Naive B cell (primary cell): ENCODE data around the gene STK38. TPM values are rescaled to one million over a fixed set of nuclear protein-coding genes. Genes with fewer than 3 reads are reported as not detected.
A peak's percentile ranks its signal among the peaks of the same experiment; 100 is the strongest.
"Not testable (repeated sequence)": the region's sequence is repeated elsewhere in the genome, so short reads cannot be mapped to it uniquely, and the experiment has no call there.

ENCODE experiments used
- ATAC-seq, 2 donors: fragments of 150-1000 bp; cut with Tn5 transposase; 2 replicates each; pipeline ENCODE4 v1.10.0; 2021; ENCODE audit warnings: low read depth in 2 of 2, mild to moderate bottlenecking in 2 of 2, moderate library complexity in 2 of 2
- DNase-seq: peaks from one replicate; pipeline ENCODE4 v3.0.0; 2022
- H3K27ac Mint-ChIP-seq, 6 donors: one replicate each; pipeline ENCODE4 v1.8.0; 2020 to 2022; ENCODE audit warnings: mild to moderate bottlenecking in 6 of 6, mixed read lengths in 6 of 6, moderate library complexity in 5 of 6, inconsistent platforms in 2 of 6
- H3K27me3 Mint-ChIP-seq, 3 donors: one replicate each; pipeline ENCODE4 v1.8.0; 2021 to 2022; ENCODE audit warnings: mixed read lengths in 3 of 3, mild to moderate bottlenecking in 1 of 3
- H3K36me3 Mint-ChIP-seq, 2 donors: one replicate each; pipeline ENCODE4 v1.8.0; 2020 to 2022; ENCODE audit warnings: mixed read lengths in 2 of 2, inconsistent platforms in 1 of 2, mild to moderate bottlenecking in 1 of 2
- H3K4me1 Mint-ChIP-seq, 3 donors: one replicate each; pipeline ENCODE4 v1.8.0; 2020 to 2022; ENCODE audit warnings: mixed read lengths in 3 of 3, inconsistent platforms in 1 of 3, mild to moderate bottlenecking in 1 of 3, moderate library complexity in 1 of 3
- H3K4me3 Mint-ChIP-seq, 8 donors: one replicate each; pipeline ENCODE4 v1.8.0; 2020 to 2022; ENCODE audit warnings: mild to moderate bottlenecking in 8 of 8, mixed read lengths in 8 of 8, moderate library complexity in 8 of 8, inconsistent platforms in 2 of 8
- H3K9me3 Mint-ChIP-seq, 7 donors: one replicate each; pipeline ENCODE4 v1.8.0; 2020 to 2022; ENCODE audit warnings: mixed read lengths in 7 of 7, mild to moderate bottlenecking in 5 of 7, inconsistent platforms in 2 of 7, moderate library complexity in 1 of 7
- polyA plus RNA-seq, 6 donors: library from polyadenylated mRNA; unstranded; fragments of 300-500 nt; fragmentation: Illumina TruSeq; gene quantifications; one replicate each; pipeline ENCODE4 v1.2.3, GENCODE V29; 2021; ENCODE audit warnings: low read depth in 6 of 6

The STK38 gene
- polyA plus RNA-seq, 6 donors from 2014 or later = 16.8 to 57.7 (median 36.3) TPM

DNA sequence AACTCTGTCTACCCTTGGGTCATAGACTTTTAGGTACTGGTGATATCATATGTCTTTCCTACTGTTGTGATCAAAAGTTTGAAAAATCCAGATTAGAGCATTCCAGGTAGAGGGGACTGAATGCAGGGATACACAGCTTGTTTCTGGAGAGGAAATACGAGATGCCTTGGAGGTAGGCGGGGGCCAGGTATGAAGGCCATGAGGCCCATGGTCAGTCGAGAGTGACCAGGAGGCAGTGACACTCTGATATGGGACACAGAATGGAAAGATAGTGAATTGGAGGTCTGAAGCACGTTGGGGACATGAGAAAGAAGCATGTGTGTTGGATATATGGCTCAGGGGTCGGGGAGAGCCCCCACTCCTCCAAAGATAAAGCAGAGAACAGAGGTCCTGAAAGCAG is 30.8 kb upstream of the STK38 start:
- peaks cover 0 to 2% (median 0%) of the 10 kb centered on the region in 7 donors for H3K9me3 Mint-ChIP-seq
- peaks cover 2 to 8% (median 7%) of the 10 kb centered on the region in 3 donors for H3K4me1 Mint-ChIP-seq
- DNase-seq (no peak), ATAC-seq (no peak)
- H3K4me3 Mint-ChIP-seq = no peak overlapping the region
- H3K36me3 Mint-ChIP-seq = no peaks in the 10 kb centered on the region
- H3K27ac Mint-ChIP-seq = peak overlapping the region in 2 of 6 donors; percentile 37 to 76
- H3K27me3 Mint-ChIP-seq = no peaks in the 10 kb centered on the region

DNA sequence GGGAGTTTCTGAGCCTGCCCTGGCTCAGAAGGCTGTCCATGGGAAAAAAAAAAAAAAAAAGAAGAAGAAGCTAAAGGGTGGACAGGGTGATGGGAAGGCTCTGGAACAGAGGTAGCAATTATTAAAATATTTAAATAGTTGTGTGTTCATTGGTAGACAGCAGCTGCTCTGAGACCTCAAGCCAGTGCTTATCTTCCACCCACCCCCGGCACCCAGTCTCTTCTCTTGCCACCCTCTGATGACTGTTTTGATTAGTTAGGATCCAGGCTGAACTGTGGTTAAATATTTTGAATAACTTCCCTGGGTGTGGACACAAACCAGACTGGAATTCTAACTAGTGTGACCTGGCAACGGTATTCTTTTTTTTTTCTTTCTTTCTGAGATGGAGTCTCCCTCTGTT is 30.0 kb upstream of the STK38 start:
- peaks cover 0 to 2% (median 0%) of the 10 kb centered on the region in 7 donors for H3K9me3 Mint-ChIP-seq
- H3K4me1 Mint-ChIP-seq = peaks cover 2 to 8% (median 7%) of the 10 kb centered on the region in 3 donors
- H3K4me3 Mint-ChIP-seq = no peak overlapping the region
- no peak for DNase-seq
- H3K27me3 Mint-ChIP-seq = no peaks in the 10 kb centered on the region
- H3K27ac Mint-ChIP-seq = no peak overlapping the region
- H3K36me3 Mint-ChIP-seq = no peaks in the 10 kb centered on the region
- ATAC-seq = no peak

DNA sequence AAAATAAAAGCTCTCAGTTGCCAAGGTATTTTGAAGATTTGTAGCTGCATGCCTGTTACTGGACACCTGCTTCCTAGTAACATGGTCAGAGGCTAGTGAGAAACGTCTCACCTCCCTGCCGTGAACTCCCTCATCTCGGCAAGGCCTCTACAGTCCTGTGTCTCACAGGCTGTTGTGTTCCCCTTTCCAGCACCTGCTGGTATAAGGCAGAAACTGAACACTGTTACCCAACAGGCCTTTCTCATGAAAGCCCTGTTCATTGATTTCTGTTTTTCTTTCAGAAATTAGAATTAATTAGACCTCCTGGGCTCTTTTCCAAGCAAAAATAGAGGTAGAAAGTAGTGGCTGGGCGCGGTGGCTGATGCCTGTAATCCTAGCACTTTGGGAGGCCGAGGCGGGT is 29.3 kb upstream of the STK38 start:
- Mint-ChIP-seq H3K4me1 (peaks cover 4 to 8% (median 7%) of the 10 kb centered on the region in 3 donors), H3K27me3 (no peaks in the 10 kb centered on the region), H3K36me3 (no peaks in the 10 kb centered on the region), H3K27ac (peak overlapping the region in 1 of 6 donors; percentile 2), H3K9me3 (peaks cover 0 to 2% (median 0%) of the 10 kb centered on the region in 7 donors), H3K4me3 (no peak overlapping the region)
- no peak for ATAC-seq
- DNase-seq = no peak

DNA sequence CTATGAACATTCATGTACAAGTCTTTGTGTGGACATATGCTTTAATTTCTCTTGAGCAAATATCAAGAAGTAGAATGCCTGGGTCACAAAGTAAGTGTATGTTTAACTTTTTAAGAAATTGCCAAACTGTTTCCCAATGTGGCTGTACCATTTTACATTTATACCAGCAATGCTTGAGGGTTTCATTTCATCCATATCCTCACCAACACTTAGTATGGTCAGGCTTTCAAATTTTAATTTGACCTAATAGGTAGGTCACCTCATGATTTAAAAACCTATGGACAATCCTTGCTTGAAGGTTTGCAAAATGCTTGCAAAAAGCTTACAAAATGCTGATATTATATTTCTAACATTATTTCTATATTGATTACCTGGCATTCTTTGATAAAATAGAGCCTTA is 27.4 kb upstream of the STK38 start:
- Mint-ChIP-seq H3K4me1 (peaks cover 7 to 14% (median 8%) of the 10 kb centered on the region in 3 donors), H3K27me3 (no peaks in the 10 kb centered on the region), H3K27ac (no peak overlapping the region), H3K36me3 (no peaks in the 10 kb centered on the region), H3K4me3 (no peak overlapping the region), H3K9me3 (peaks cover 0 to 2% (median 0%) of the 10 kb centered on the region in 7 donors)
- ATAC-seq (no peak), DNase-seq (no peak)

DNA sequence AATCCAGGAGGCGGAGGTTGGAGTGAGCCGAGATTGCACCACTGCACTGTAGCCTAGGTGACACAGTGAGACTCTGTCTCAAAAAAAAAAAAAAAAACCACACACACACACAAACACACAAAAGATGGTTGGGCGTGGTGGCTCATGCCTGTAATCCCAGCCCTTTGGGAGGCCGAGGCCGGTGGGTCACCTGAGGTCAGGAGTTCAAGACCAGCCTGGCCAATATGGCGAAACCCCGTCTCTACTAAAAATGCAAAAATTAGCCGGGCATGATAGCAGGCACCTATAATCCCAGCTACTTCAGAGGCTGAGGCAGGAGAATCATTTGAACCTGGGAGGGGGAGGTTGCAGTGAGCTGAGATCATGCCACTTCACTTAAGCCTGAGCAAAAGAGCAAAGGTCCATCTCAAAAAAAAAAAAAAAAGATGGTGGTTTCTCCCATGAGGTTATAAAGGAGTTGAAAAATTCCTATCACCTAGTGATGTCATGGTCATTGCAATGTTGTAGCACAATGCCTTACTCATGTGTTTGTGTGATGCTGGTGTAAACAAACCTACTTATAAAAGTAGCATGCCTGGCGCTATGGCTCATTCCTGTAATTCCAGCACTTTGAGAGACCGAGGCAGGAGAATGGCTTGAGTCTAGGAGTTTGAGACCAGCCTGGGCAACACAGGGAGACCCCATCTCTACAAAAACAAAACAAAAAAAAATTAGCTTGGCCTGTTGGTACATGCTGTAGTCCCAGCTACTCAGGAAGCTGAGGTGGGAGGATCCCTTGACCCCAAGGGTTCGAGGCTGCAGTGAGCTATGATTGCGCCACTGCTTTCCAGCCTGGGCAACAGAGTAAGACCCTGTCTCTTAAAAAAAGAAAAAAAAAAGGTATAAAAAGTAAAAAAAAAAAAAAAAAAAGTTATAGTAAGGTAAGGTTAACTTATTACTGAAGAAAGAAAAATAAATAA is 25.4 kb upstream of the STK38 start:
- ATAC-seq, H3K36me3 Mint-ChIP-seq, DNase-seq, H3K4me3 Mint-ChIP-seq, H3K9me3 Mint-ChIP-seq, H3K27me3 Mint-ChIP-seq, H3K27ac Mint-ChIP-seq: not testable (repeated sequence)
- peaks cover 0 to 12% (median 0%) of the 10 kb centered on the region in 3 donors for H3K4me1 Mint-ChIP-seq

DNA sequence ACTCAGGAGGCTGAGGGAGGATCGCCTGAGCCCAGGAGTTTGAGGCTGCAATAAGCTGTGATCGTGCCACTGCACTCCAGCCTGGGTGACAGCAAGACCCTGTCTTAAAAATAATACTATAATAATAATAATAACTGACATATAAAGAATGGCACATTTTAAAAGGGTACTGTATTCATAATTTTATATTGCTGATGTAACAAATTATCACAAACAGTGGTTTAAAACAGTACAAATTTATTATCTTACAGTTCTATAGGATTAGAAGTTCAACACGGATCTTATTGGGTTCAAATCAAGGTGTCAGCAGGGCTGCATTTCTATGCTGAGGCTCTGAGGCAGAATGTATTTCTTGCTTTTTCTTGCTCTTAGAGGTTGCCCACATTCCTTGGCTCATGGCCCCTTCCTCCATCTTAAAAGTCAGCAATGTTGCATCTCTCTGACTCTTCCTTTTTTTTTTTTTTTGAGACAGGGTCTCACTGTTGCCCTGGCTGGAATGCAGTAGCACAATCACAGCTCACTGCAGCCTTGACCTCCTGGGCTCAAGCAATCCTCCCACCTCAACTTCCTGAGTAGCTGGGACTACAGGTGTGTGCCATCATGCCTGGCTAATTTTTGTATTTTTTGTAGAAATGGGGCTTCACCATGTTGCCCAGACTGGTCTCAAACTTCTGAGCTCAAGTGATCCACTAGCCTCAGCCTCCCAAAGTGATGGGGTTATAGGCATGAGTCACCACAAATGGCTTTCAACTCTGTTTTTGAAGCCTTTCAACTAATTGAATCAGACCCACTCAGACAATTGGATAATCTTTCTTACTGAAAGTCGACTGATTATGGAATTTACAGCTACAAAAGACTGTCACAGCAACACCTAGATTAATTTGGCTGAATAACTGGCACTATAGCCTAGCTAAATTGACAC is 24.1 kb upstream of the STK38 start:
- no peak for DNase-seq

DNA sequence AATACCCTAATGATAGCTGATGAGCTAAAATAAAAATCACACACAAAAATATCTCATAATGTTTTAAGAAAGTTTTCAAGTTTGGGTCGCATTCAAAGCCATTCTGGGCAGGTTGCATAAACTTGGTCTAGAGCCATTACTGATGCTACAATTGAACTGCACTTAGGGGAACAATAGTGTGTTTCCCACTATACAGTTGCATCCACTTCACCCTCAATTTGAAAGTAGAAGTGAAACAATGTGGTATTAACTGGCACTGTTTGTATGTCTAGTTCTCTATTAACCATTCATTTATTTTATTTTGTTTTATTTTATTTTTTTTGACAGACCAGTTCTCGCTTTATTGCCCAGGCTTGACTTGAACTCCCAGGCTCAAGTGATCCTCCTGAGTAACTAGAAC is 23.0 kb upstream of the STK38 start:
- Mint-ChIP-seq H3K27ac (no peak overlapping the region), H3K4me1 (peaks cover 0 to 12% (median 0%) of the 10 kb centered on the region in 3 donors), H3K9me3 (peaks cover 0 to 2% (median 0%) of the 10 kb centered on the region in 7 donors), H3K36me3 (no peaks in the 10 kb centered on the region), H3K4me3 (no peak overlapping the region), H3K27me3 (no peaks in the 10 kb centered on the region)
- DNase-seq (no peak), ATAC-seq (peak; percentile 81 to 82)

More for the DNA sequence above, 24.1 kb upstream of the STK38 start:
- Mint-ChIP-seq H3K9me3 (peaks cover 0 to 2% (median 0%) of the 10 kb centered on the region in 7 donors), H3K36me3 (no peaks in the 10 kb centered on the region), H3K27me3 (no peaks in the 10 kb centered on the region), H3K4me1 (peaks cover 0 to 12% (median 0%) of the 10 kb centered on the region in 3 donors), H3K4me3 (no peak overlapping the region), H3K27ac (no peak overlapping the region)
- no peak for ATAC-seq

DNA sequence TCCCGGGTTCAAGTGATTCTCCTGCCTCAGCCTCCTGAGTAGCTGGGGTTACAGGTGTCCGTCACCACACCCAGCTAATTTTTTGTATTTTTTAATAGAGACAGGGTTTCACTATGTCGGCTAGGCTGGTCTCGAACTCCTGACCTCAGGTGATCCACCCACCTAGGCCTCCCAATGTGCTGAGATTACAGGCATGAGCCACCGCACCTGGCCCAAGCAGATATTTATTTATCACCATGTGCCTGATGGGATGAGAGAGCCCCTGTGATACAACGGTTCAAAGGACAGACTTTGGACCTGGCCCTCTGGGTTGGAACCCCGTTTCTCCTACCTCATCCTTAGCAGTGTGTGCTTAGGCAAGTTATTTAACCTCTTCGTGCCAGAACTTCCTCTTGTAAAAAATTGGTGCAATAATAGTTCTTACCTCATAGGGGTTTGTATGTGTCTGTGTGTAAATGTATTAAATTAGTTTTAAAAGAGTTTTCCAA is 19.2 kb upstream of the STK38 start:
- no peak overlapping the region for H3K27ac Mint-ChIP-seq
- H3K4me1 Mint-ChIP-seq = peaks cover 0 to 9% (median 4%) of the 10 kb centered on the region in 3 donors
- no peaks in the 10 kb centered on the region for H3K9me3 Mint-ChIP-seq
- no peak for DNase-seq
- no peak overlapping the region for H3K4me3 Mint-ChIP-seq
- ATAC-seq = no peak
- no peaks in the 10 kb centered on the region for H3K27me3 Mint-ChIP-seq
- no peaks in the 10 kb centered on the region for H3K36me3 Mint-ChIP-seq

DNA sequence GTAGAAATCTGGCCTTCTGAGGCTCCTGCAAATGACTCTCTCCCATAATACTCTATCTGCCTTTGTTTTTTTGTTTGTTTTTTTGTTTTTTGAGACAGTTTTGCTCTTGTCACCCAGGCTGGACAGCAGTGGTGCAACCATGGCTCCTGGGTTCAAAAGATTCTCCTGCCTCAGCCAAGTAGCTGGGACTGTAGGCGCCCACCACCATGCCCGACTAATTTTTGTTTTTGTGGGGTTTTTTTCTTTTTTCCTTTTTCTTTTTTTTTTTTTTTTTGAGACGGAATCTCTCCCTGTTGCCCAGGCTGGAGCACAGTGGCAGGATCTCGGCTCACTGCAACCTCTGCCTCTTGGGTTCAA is 16.6 kb upstream of the STK38 start:
- no peak overlapping the region for H3K4me3 Mint-ChIP-seq

DNA sequence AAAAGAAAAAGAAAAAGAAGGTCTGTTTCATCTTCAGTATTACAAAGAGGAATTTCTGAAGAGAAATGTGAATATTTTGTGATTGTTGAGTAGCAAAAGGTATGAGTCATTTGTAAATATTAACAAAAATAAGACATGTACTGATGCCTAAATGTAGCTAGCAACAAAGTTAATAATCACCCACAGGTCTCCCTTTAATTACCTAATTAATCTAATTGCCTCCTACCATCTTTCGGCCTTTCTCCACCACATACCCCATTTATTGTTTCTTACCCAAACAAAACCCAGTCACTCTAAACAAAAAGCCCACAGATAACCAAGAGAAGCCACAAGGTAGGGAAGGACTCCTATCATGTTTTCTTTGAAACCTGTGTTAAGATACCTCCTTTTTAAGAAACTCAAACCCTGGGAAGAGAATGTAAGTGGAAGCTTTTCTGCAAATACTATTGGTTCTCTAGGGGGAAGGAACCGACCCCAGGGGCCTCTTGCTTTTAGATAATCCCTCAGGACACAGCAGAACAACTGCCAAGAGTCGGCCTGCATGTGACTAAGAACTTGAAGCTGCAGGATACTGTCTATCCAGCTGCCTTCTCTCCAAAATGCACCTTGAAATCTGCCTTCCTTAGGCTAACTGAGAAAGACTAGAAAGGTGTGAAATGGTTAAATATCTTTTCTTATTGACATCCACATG is 16.1 kb upstream of the STK38 start:
- no peak overlapping the region for H3K4me3 Mint-ChIP-seq
- no peaks in the 10 kb centered on the region for H3K9me3 Mint-ChIP-seq
- ATAC-seq = no peak
- H3K4me1 Mint-ChIP-seq = peaks cover 6 to 15% (median 14%) of the 10 kb centered on the region in 3 donors
- DNase-seq = no peak
- H3K27me3 Mint-ChIP-seq = no peaks in the 10 kb centered on the region
- peak overlapping the region in 1 of 6 donors; percentile 6 for H3K27ac Mint-ChIP-seq
- no peaks in the 10 kb centered on the region for H3K36me3 Mint-ChIP-seq

More for the DNA sequence above, 16.6 kb upstream of the STK38 start:
- no peaks in the 10 kb centered on the region for H3K36me3 Mint-ChIP-seq
- peaks cover 6 to 14% (median 14%) of the 10 kb centered on the region in 3 donors for H3K4me1 Mint-ChIP-seq
- ATAC-seq = no peak
- DNase-seq = no peak
- no peaks in the 10 kb centered on the region for H3K27me3 Mint-ChIP-seq
- H3K9me3 Mint-ChIP-seq = no peaks in the 10 kb centered on the region
- H3K27ac Mint-ChIP-seq = no peak overlapping the region

DNA sequence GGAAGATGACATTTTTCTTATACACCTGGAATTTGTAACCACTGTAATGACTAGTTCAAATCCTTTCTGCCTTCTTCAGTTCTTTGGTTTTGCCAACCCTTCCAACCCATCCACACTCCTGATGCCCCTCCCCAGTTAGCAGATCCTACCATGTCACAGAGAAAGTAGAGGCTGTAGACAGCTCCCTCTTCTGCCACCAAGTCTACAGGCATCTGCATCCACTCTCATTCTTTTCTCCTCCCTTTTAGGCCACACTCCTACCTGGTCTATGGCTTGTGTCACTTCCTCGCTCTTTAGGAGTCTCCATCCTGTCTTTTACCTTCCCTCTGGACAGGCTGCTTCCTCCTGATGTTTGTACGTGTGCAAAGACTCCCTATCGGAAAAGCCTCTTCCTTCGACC is 13.5 kb upstream of the STK38 start:
- no peaks in the 10 kb centered on the region for H3K27me3 Mint-ChIP-seq

DNA sequence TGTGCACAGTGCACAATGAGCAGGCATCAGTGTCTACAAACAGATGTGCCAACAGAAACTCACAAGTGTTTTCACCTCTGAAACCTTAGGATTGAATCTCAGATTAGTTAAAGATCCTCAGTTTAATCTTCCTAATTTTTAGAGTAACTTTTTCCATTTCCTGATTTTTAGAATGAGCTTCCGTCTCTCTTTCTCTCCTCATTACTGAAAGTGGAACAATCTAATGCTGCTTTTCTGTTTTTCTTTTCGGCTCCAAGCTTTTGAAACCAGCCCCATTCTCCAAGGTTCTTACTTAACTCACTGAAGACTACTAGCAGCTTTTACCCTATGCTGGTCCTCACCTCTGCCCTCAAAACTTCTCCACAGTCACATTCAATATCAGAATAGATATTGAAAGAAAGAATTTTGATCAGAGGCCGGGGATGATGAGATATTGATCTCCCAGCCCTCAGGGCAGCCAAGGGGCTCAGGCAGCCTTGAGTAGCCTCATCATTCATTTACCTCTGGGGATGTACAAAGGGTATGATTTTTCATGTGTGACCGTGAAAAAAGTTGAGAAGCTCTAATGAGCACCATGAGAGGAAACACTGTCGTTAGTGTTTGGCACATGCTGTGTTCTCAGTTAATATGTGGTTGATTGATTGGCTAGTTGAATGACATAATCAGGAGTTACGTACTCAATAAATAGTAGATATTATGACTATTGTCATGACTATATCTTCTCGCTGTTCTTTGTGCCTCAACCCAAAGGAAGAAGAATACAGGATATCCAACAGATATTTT is 11.9 kb upstream of the STK38 start:
- Mint-ChIP-seq H3K9me3 (no peaks in the 10 kb centered on the region), H3K4me1 (peaks cover 6 to 15% (median 14%) of the 10 kb centered on the region in 3 donors), H3K36me3 (no peaks in the 10 kb centered on the region), H3K27ac (peak overlapping the region in 3 of 6 donors; percentile 17 to 34 (median 31)), H3K27me3 (no peaks in the 10 kb centered on the region), H3K4me3 (no peak overlapping the region)
- no peak for DNase-seq
- peak; percentile 53 to 74 for ATAC-seq

More for the DNA sequence above, 13.5 kb upstream of the STK38 start:
- Mint-ChIP-seq H3K9me3 (no peaks in the 10 kb centered on the region), H3K36me3 (no peaks in the 10 kb centered on the region), H3K4me3 (no peak overlapping the region), H3K4me1 (peaks cover 6 to 15% (median 14%) of the 10 kb centered on the region in 3 donors), H3K27ac (peak overlapping the region in 2 of 6 donors; percentile 40 to 43)
- no peak for ATAC-seq
- no peak for DNase-seq
